HG03280 (cell line): Measurements from ENCODE around the gene GTF3C1.
A peak's percentile ranks its signal among the peaks of the same experiment; 100 is the strongest.

ENCODE experiments used
- ATAC-seq: cut with Tn5 transposase; IDR thresholded peaks from one replicate; pipeline ENCODE4 v1.9.1; 2021; ENCODE audit warnings: mild to moderate bottlenecking, moderate library complexity; ENCODE audit not compliant: unreplicated experiment

The GTF3C1 gene

GRCh38 chr16:27568077-27568476, 18.4 kb upstream of the GTF3C1 start:
- no peak for ATAC-seq

- no peak for ATAC-seq
These were observed 16.7 kb upstream of the GTF3C1 start for GRCh38 chr16:27566417-27566816.

GRCh38 chr16:27564224-27564623, 14.5 kb upstream of the GTF3C1 start:
- ATAC-seq: no peak

- ATAC-seq: no peak
These were observed 11.5 kb upstream of the GTF3C1 start for GRCh38 chr16:27561216-27561615.

GRCh38 chr16:27558932-27559331, 9.2 kb upstream of the GTF3C1 start:
- no peak for ATAC-seq

- no peak for ATAC-seq
These were observed 8.7 kb upstream of the GTF3C1 start for GRCh38 chr16:27558434-27558833.

- ATAC-seq: no peak
These were observed 6.8 kb upstream of the GTF3C1 start for GRCh38 chr16:27556471-27556870.

GRCh38 chr16:27551036-27551435, 1.3 kb upstream of the GTF3C1 start:
- no peak for ATAC-seq

- no peak for ATAC-seq
These were observed 838 bp upstream of the GTF3C1 start for GRCh38 chr16:27550582-27550920.

GRCh38 chr16:27549464-27549745, 308 bp downstream of the GTF3C1 start:
- peak; percentile 23 for ATAC-seq

- no peak for ATAC-seq
These were observed 1.9 kb downstream of the GTF3C1 start for GRCh38 chr16:27547851-27548250.

GRCh38 chr16:27547134-27547533, 2.6 kb downstream of the GTF3C1 start:
- no peak for ATAC-seq

GRCh38 chr16:27544671-27545070, 5.0 kb downstream of the GTF3C1 start:
- no peak for ATAC-seq

- no peak for ATAC-seq
These were observed 5.9 kb downstream of the GTF3C1 start for GRCh38 chr16:27543801-27544200.

- no peak for ATAC-seq
These were observed 10.1 kb downstream of the GTF3C1 start for GRCh38 chr16:27539636-27540035.

- no peak for ATAC-seq
These were observed 10.6 kb downstream of the GTF3C1 start for GRCh38 chr16:27539120-27539519.

GRCh38 chr16:27538528-27538927, 11.2 kb downstream of the GTF3C1 start:
- ATAC-seq: no peak

GRCh38 chr16:27534256-27534655, 15.5 kb downstream of the GTF3C1 start:
- no peak for ATAC-seq

GRCh38 chr16:27531826-27532800, 17.6 kb downstream of the GTF3C1 start:
- no peak for ATAC-seq

GRCh38 chr16:27531186-27531585, 18.5 kb downstream of the GTF3C1 start:
- ATAC-seq: no peak

- no peak for ATAC-seq
These were observed 19.8 kb downstream of the GTF3C1 start for GRCh38 chr16:27529962-27530361.

GRCh38 chr16:27528294-27528693, 21.4 kb downstream of the GTF3C1 start:
- no peak for ATAC-seq

- ATAC-seq: no peak
These were observed 23.5 kb downstream of the GTF3C1 start for GRCh38 chr16:27526180-27526579.
